ENCODE results near the gene NFYB.

DNA sequence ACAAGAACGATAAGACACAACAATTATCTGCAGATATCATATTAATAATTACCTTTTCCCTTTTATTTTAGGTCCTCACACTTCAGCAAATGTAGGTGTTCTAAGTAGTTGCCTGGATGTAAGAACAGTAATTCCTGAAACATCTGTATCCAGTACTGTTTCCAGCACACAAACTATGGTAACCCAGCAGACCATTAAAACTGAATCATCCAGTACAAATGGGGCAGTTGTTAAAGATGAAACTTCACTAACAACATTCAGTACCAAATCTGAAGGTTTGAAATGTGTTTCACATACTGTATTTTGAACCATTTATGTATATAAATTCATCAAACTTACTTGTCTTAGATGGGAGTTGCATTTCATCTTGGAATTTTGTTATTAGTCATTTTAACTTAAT is 42.7 kb downstream of the NFYB start:
- TF ChIP-seq, protein P1, sequence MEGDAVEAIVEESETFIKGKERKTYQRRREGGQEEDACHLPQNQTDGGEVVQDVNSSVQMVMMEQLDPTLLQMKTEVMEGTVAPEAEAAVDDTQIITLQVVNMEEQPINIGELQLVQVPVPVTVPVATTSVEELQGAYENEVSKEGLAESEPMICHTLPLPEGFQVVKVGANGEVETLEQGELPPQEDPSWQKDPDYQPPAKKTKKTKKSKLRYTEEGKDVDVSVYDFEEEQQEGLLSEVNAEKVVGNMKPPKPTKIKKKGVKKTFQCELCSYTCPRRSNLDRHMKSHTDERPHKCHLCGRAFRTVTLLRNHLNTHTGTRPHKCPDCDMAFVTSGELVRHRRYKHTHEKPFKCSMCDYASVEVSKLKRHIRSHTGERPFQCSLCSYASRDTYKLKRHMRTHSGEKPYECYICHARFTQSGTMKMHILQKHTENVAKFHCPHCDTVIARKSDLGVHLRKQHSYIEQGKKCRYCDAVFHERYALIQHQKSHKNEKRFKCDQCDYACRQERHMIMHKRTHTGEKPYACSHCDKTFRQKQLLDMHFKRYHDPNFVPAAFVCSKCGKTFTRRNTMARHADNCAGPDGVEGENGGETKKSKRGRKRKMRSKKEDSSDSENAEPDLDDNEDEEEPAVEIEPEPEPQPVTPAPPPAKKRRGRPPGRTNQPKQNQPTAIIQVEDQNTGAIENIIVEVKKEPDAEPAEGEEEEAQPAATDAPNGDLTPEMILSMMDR (IDR thresholded peaks at IDR 0.05; ENCODE audit: poor library complexity): no peak
- no peak for TF ChIP-seq EZH2 (IDR thresholded peaks at IDR 0.05; ENCODE audit: borderline replicate concordance)
